ENCODE results near the gene DDX51.

The DDX51 gene

DNA sequence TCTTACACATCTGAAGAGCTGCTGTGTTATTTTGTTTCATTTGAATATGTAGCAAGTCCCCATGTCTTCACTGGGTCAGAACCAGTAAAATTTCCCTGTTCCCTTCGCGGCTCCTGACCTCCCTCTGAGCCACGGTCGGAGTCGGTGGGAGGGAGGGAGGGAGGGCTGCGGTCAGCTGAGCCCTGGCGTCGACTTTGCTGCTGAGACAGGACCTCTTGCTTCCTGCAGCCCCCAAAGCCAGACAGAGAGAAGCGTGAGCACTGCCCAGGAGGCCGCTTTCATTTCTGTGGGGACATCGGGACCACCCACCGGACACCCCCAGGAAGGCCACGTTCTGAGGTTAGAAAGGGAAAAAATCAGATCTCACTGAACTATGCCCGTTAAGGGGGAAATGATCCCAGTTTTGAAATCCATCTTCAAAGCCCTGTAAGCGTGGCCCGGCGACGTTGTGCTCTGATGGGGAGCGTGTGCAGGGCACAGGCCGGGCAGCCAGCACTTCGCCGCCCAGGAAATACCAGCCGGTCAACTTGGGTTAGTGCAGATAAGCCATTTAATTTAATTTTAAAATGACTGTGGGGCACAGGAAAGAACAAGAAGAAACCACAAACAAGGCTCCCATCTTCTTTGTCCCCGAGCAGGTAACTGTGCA is 42.2 kb upstream of the DDX51 start:
- H3K27me3 ChIP-seq (ENCODE audit: control insufficient read depth, insufficient read depth, low read length): peaks cover 94% of the 10 kb centered on the region
- H3K9ac ChIP-seq (ENCODE audit: low read length): no peak overlapping the region
- no peaks in the 10 kb centered on the region for H3K9me3 ChIP-seq (ENCODE audit: control insufficient read depth, low read depth, low read length)
- H3K36me3 ChIP-seq (ENCODE audit: control insufficient read depth, low read depth, low read length): no peaks in the 10 kb centered on the region
- H3K27ac ChIP-seq (ENCODE audit: low read length): no peak overlapping the region
- H3K4me1 ChIP-seq (ENCODE audit: control insufficient read depth, low read depth, low read length): peaks cover 5% of the 10 kb centered on the region
- no peak overlapping the region for H3K4me3 ChIP-seq (ENCODE audit: low read length)

DNA sequence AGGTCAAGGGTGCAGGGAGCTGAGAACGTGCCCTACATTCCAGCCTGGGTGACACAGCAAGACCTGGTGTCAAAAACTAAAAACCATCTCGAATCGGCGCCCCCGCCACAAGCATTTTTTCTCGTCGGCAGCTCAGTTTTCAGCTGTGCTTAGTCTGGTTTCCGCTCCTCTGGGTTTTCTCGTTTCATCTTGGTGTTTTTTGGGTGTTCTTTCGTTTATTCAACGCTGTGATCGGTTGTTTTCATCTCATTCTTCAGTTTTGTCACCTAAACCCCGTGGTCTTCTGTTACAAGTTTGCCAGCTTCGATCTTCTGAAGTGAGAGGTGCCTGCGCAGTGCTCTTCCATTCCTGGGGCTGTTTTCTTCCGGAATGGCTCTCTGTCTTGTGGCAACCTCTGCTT is 41.6 kb upstream of the DDX51 start:
- Histone ChIP-seq H3K9me3 (ENCODE audit: control insufficient read depth, low read depth, low read length) (no peaks in the 10 kb centered on the region), H3K27ac (ENCODE audit: low read length) (no peak overlapping the region), H3K4me3 (ENCODE audit: low read length) (no peak overlapping the region), H3K4me1 (ENCODE audit: control insufficient read depth, low read depth, low read length) (peaks cover 5% of the 10 kb centered on the region), H3K27me3 (ENCODE audit: control insufficient read depth, insufficient read depth, low read length) (peaks cover 91% of the 10 kb centered on the region), H3K9ac (ENCODE audit: low read length) (no peak overlapping the region), H3K36me3 (ENCODE audit: control insufficient read depth, low read depth, low read length) (no peaks in the 10 kb centered on the region)

DNA sequence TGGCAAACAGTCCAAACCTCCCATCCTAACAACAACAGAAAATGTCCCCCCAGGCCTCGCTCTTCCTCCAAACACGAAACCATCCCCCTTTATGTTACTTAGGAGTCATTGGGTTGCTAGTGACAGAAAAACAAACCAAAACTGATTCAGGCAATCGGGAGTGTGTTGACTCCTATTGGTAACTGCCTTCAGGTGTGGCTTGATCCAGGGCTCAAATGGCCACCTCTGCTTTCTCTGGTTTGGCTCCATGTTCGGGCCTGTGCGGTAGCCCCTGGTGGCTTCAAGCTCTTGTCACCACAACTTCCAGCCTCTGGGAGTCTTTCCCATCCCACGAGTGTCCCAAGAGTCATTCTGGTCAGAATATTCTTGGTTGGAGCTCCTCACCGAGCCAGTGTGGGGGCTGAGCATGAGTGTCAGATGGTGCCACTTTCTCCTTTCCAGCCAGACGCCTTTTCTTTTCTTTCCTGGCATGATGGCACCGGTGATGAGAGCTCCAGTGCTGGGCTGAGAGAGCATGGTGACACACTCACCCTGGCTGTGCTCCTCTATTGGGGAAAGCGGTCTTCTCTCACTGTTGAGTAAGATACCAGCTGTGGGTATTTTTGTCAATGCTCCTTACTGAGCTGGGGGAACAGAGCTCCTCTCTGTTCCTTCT is 38.7 kb upstream of the DDX51 start:
- Histone ChIP-seq H3K36me3 (ENCODE audit: control insufficient read depth, low read depth, low read length) (no peaks in the 10 kb centered on the region), H3K27ac (ENCODE audit: low read length) (no peak overlapping the region), H3K9me3 (ENCODE audit: control insufficient read depth, low read depth, low read length) (no peaks in the 10 kb centered on the region), H3K27me3 (ENCODE audit: control insufficient read depth, insufficient read depth, low read length) (peaks cover 78% of the 10 kb centered on the region), H3K4me1 (ENCODE audit: control insufficient read depth, low read depth, low read length) (no peaks in the 10 kb centered on the region), H3K9ac (ENCODE audit: low read length) (no peak overlapping the region), H3K4me3 (ENCODE audit: low read length) (no peak overlapping the region)

DNA sequence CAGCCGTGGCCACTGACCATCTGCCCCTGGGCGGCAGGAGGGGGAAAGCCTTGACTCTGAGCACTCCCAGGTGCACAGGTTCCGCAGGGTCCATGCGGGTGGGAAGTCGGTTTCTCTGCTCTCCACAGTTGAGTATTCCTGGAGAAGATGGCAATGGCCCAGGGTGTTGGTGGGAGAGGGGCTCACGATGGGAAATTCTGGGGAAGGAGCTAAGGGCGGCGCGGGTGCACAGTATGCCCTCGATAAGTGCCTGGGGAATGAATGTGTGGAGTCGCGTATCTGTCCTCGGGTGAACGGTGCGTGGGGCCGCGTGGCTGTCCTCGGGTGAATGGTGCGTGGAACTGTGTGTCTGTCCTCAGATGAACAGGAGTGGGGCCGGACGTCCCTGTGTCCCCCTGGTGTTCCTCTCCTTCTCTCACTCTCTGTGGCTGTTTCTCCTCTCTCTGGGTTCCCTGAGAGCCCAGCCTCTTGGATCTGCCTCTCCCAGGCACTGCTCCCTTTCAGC is 38.1 kb upstream of the DDX51 start:
- no peak overlapping the region for H3K27ac ChIP-seq (ENCODE audit: low read length)
- peaks cover 75% of the 10 kb centered on the region for H3K27me3 ChIP-seq (ENCODE audit: control insufficient read depth, insufficient read depth, low read length)
- H3K4me3 ChIP-seq (ENCODE audit: low read length): no peak overlapping the region
- no peaks in the 10 kb centered on the region for H3K9me3 ChIP-seq (ENCODE audit: control insufficient read depth, low read depth, low read length)
- H3K36me3 ChIP-seq (ENCODE audit: control insufficient read depth, low read depth, low read length): no peaks in the 10 kb centered on the region
- H3K4me1 ChIP-seq (ENCODE audit: control insufficient read depth, low read depth, low read length): no peaks in the 10 kb centered on the region
- H3K9ac ChIP-seq (ENCODE audit: low read length): no peak overlapping the region

DNA sequence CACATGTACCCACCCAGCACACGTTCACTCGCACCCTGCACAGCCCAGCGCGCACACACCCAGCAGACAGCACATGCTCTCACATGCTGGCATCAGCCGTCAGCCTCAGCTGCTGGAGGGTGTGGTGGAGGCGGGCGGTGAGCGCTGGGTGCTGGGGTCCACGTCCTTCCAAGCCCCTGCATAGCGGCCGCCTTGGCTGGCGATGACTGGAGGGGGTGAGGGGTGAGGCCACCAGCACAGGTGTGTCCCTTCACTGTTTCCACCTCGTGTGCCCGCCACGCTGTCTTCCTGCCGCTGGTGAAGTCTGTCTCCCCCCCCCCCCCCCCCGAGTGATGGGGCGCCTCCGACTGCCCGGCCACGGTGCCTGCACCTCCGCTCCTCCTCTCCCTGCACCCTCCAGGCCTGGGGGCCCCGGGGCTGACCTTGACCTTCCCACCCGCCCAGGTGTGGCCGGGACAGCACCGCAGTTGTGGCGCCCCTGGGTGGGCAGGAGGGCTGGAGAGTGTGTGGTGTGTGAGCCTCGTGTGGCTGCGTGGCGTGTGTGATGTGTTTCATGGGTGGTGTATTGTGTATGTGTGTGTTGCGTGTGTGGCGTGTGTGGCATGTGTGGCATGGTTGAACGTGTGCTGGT is 37.6 kb upstream of the DDX51 start:
- no peaks in the 10 kb centered on the region for H3K36me3 ChIP-seq (ENCODE audit: control insufficient read depth, low read depth, low read length)
- no peak overlapping the region for H3K9ac ChIP-seq (ENCODE audit: low read length)
- no peak overlapping the region for H3K4me3 ChIP-seq (ENCODE audit: low read length)
- peaks cover 73% of the 10 kb centered on the region for H3K27me3 ChIP-seq (ENCODE audit: control insufficient read depth, insufficient read depth, low read length)
- no peaks in the 10 kb centered on the region for H3K4me1 ChIP-seq (ENCODE audit: control insufficient read depth, low read depth, low read length)
- no peak overlapping the region for H3K27ac ChIP-seq (ENCODE audit: low read length)
- no peaks in the 10 kb centered on the region for H3K9me3 ChIP-seq (ENCODE audit: control insufficient read depth, low read depth, low read length)

DNA sequence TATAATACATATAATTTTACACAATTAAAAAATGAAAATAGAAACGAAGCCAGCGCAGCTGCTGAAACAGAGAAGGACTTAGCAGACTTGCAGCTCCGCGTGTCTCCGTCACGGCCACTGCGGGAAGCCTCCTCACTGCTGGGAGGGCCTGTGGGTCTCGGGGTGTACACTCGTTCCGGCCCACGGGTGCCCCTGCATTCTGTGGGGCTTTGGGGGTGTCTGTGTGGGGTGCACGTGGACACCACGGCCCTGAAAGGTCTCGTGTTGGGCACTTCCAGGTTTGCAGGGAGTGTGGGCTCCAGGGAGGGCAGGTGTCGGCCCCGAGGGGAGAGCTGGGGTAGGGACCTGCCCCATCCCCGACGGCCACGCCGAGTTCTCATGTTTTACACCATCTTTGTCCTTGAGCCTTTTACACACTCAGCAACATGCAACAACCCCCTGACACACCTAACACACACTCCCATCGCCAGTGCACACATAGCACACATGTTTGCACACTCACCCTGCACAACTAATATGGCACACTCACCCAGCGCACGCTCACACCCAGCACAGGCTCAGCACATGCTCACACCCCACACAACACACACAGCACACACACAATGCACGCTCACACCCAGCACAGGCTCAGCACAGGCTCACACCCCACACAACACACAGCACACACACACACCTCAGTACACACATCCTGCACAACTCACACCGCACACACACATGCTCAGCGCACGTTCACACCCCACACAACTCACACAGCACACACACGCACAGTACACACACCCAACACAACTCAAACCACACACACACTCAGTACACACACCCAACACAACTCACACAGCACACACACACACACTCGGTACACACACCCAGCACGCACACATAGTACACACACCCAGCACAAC is 36.8 kb upstream of the DDX51 start:
- H3K4me3 ChIP-seq (ENCODE audit: low read length): no peak overlapping the region
- no peaks in the 10 kb centered on the region for H3K9me3 ChIP-seq (ENCODE audit: control insufficient read depth, low read depth, low read length)
- H3K27me3 ChIP-seq (ENCODE audit: control insufficient read depth, insufficient read depth, low read length): peaks cover 65% of the 10 kb centered on the region
- no peaks in the 10 kb centered on the region for H3K36me3 ChIP-seq (ENCODE audit: control insufficient read depth, low read depth, low read length)
- H3K4me1 ChIP-seq (ENCODE audit: control insufficient read depth, low read depth, low read length): no peaks in the 10 kb centered on the region
- H3K27ac ChIP-seq (ENCODE audit: low read length): no peak overlapping the region
- no peak overlapping the region for H3K9ac ChIP-seq (ENCODE audit: low read length)

DNA sequence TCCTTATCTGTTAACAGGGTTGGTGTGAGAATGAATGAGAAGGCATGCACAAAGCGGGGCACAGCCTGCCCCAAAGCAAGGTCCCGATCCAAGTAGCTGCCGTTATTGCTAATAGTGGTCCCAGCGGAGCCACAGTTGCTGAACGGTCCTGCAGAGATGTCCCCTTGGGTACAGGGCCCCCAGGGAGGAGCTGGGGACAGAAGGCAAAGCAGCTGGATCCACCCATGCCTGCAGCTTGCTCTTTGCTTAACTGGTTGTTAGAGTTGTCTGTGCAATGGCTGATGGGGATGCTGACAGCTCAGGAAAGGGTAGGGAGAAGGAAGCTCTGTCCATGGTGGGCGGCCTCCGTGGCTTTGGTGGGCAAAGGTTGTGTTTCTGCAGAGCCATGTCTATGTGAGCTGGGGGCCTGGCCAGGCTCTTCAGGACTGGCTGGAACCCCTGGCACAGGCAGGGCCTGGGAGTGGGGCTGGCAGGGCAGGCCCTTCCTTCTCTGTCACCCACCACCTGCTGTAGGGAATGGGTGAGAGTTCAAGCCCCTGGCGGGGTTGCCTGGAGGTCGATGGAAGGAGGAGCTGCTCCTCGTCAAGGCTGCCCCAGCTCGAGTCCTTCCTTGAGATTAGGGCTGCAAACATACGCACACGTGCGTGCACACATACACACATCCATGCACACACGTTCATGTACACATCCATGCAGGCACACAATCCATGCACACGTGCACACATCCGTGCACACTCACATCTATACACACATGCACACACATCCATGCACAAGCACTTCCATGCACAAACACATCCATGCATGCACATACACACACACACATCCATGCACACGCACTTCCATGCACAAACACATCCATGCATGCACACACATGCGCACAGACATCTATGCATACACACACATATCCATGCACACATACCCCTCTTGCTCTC is 35.6 kb upstream of the DDX51 start:
- Histone ChIP-seq H3K9me3 (ENCODE audit: control insufficient read depth, low read depth, low read length) (no peaks in the 10 kb centered on the region), H3K9ac (ENCODE audit: low read length) (no peak overlapping the region), H3K27me3 (ENCODE audit: control insufficient read depth, insufficient read depth, low read length) (peaks cover 56% of the 10 kb centered on the region), H3K4me3 (ENCODE audit: low read length) (no peak overlapping the region), H3K36me3 (ENCODE audit: control insufficient read depth, low read depth, low read length) (no peaks in the 10 kb centered on the region), H3K27ac (ENCODE audit: low read length) (no peak overlapping the region), H3K4me1 (ENCODE audit: control insufficient read depth, low read depth, low read length) (no peaks in the 10 kb centered on the region)

DNA sequence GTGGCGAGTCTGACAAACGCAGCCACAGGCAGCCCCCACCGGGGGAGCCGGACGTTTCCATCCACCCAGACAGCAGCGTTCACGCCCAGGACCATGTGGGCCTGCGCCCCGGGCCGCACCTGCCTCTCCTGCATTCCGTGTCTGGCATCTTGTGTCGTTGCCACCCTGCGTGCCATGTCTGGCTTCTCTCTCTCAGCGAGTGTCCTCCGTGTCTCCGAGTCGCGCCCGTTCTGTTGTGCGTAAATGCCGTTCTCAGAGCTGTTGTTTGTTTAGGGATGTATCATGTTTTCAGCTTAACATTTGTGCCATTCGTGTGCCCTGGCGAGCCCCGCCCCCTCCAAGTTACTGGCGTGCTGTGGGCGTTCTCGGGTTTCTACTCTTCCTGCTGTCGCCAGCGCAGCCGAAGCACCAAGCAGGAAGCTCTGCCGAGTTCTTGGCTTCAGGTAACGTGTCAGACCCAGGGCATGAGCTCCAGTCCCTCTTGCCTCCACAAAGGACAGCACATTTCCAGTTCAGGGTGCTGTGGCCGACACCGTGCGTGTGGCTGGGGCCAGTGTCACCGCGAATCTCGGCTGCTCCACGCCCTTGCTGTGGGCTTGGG is 34.8 kb upstream of the DDX51 start:
- Histone ChIP-seq H3K4me1 (ENCODE audit: control insufficient read depth, low read depth, low read length) (no peaks in the 10 kb centered on the region), H3K4me3 (ENCODE audit: low read length) (no peak overlapping the region), H3K27ac (ENCODE audit: low read length) (no peak overlapping the region), H3K9me3 (ENCODE audit: control insufficient read depth, low read depth, low read length) (no peaks in the 10 kb centered on the region), H3K27me3 (ENCODE audit: control insufficient read depth, insufficient read depth, low read length) (peaks cover 57% of the 10 kb centered on the region), H3K36me3 (ENCODE audit: control insufficient read depth, low read depth, low read length) (no peaks in the 10 kb centered on the region), H3K9ac (ENCODE audit: low read length) (no peak overlapping the region)

DNA sequence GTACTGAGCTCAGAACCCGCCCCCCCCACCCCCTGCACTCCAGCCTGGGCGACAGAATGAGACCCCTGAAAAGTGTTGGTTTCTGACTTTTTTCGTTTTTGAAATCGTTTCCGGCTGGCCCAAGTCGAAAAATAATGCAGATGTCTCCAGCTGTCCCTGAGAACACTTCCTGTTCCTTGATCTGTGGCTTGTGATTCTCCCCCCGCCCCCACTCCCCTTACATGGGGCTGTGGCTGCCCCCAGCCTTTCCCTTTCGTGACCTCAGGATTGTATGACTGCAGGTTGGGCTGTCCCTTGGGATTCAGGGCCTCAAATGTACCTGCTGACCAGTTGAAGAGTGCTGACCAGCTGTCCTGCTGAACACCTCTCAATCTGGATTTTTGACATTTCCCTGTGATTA is 34.2 kb upstream of the DDX51 start:
- no peaks in the 10 kb centered on the region for H3K36me3 ChIP-seq (ENCODE audit: control insufficient read depth, low read depth, low read length)
- H3K27ac ChIP-seq (ENCODE audit: low read length): no peak overlapping the region
- H3K27me3 ChIP-seq (ENCODE audit: control insufficient read depth, insufficient read depth, low read length): peaks cover 53% of the 10 kb centered on the region
- H3K4me1 ChIP-seq (ENCODE audit: control insufficient read depth, low read depth, low read length): no peaks in the 10 kb centered on the region
- H3K9me3 ChIP-seq (ENCODE audit: control insufficient read depth, low read depth, low read length): no peaks in the 10 kb centered on the region
- H3K4me3 ChIP-seq (ENCODE audit: low read length): no peak overlapping the region
- no peak overlapping the region for H3K9ac ChIP-seq (ENCODE audit: low read length)

DNA sequence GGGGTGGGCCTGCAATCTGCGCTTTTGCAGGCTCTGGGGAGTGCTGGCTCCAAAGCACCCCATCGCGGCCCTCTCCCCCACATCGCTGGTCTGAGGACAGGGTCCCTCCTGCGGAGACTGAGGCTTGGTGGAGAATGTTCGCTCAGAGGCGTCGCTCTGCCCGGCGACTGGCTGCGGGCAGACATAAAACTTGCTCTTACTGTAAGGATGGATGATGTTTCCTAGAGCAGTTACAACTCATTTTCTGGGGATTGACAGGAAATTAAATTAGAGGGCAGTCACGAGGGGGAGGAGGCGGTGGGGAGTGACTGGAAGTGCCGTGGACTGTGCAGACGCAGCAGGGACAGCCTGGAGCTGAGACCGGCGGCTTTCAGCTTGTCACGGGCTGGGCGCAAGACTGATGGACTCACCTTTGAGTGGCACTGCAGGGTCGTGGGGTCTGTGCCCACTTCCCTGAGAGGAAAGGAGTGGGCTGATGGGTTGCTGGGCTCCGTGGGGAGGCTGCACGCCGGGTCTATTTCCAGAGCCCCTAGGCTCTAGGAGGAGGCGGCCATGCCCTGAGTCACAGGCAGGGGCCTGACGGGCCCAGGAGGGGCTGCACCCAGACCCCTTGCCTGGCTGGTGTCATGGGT is 32.9 kb upstream of the DDX51 start:
- Histone ChIP-seq H3K27me3 (ENCODE audit: control insufficient read depth, insufficient read depth, low read length) (peaks cover 47% of the 10 kb centered on the region), H3K9me3 (ENCODE audit: control insufficient read depth, low read depth, low read length) (no peaks in the 10 kb centered on the region), H3K4me3 (ENCODE audit: low read length) (no peak overlapping the region), H3K4me1 (ENCODE audit: control insufficient read depth, low read depth, low read length) (no peaks in the 10 kb centered on the region), H3K27ac (ENCODE audit: low read length) (no peak overlapping the region), H3K36me3 (ENCODE audit: control insufficient read depth, low read depth, low read length) (no peaks in the 10 kb centered on the region), H3K9ac (ENCODE audit: low read length) (no peak overlapping the region)

All from iPS-18a (cell line).